SU-DHL-6 (cell line): ENCODE data around the gene TOM1.

ENCODE experiments used
- H2AFZ ChIP-seq: fragments of 200-600 bp; sonication (generic); 2 replicates; pipeline ENCODE4 v1.6.1; 2014; ENCODE audit warnings: low read depth, mild to moderate bottlenecking, moderate library complexity, mixed read lengths, antibody characterized with exemption, low read length; ENCODE audit not compliant: severe bottlenecking
- H3F3A ChIP-seq: fragments of 200-600 bp; shearing (Covaris generic); 2 replicates; pipeline ENCODE4 v1.6.0; 2016; ENCODE audit warnings: antibody characterized with exemption, mild to moderate bottlenecking; ENCODE audit not compliant: insufficient read depth
- H3K27ac ChIP-seq: fragments of 200-600 bp; sonication (generic); 2 replicates; pipeline ENCODE4 v1.5.1; 2016; ENCODE audit warnings: low read depth, mild to moderate bottlenecking, low read length, moderate library complexity, mixed read lengths
- H3K27me3 ChIP-seq: fragments of 200-600 bp; sonication (generic), shearing (Covaris generic); 2 replicates; pipeline ENCODE4 v1.6.0; 2014; ENCODE audit warnings: mild to moderate bottlenecking, low read length
- H3K36me3 ChIP-seq: fragments of 200-600 bp; sonication (generic); 2 replicates; pipeline ENCODE4 v1.6.1; 2014; ENCODE audit warnings: mild to moderate bottlenecking, low read length, mixed read lengths
- H3K4me2 ChIP-seq: fragments of 300-600, 200-600 bp; shearing (Covaris generic), sonication (generic); 2 replicates; pipeline ENCODE4 v1.6.0; 2014; ENCODE audit warnings: low read length, low read depth, mild to moderate bottlenecking; ENCODE audit not compliant: poor library complexity, severe bottlenecking
- H3K4me3 ChIP-seq: fragments of 200-600 bp; sonication (generic); 2 replicates; pipeline ENCODE4 v1.5.1; 2014; ENCODE audit warnings: antibody characterized with exemption, low read length, mild to moderate bottlenecking, mixed read lengths; ENCODE audit not compliant: insufficient read depth, poor library complexity, severe bottlenecking
- H3K79me2 ChIP-seq: fragments of 200-600 bp; sonication (generic); 2 replicates; pipeline ENCODE4 v1.6.1; 2014; ENCODE audit warnings: mild to moderate bottlenecking, low read length, moderate library complexity; ENCODE audit not compliant: insufficient read depth
- H3K9ac ChIP-seq: fragments of 200-600 bp; sonication (generic); 2 replicates; pipeline ENCODE4 v1.7.0; 2014; ENCODE audit warnings: mild to moderate bottlenecking, low read length
- H3K9me2 ChIP-seq: fragments of 200-600 bp; sonication (generic); replicated peaks from 2 replicates; pipeline ENCODE4 v1.6.1; 2014; ENCODE audit warnings: low read length; ENCODE audit not compliant: insufficient read depth
- H3K9me3 ChIP-seq: fragments of 200-600 bp; sonication (generic); 2 replicates; pipeline ENCODE4 v1.6.1; 2014; ENCODE audit warnings: low read length, mixed read lengths; ENCODE audit not compliant: insufficient read depth
- H4K20me1 ChIP-seq: fragments of 200-600 bp; sonication (generic); 2 replicates; pipeline ENCODE4 v1.6.1; 2014; ENCODE audit warnings: low read depth, mild to moderate bottlenecking, antibody characterized with exemption, low read length, moderate library complexity, mixed read lengths
- EZH2phosphoT487 ChIP-seq: fragments of 200-600 bp; sonication (generic), shearing (Covaris generic); conservative IDR thresholded peaks from 2 replicates; pipeline ENCODE4 v1.6.1; 2018; ENCODE audit warnings: mild to moderate bottlenecking, antibody characterized with exemption, low read length, moderate library complexity, mixed read lengths
- TF ChIP-seq, protein P1 (sequence below): fragments of 200-600 bp; sonication (generic); IDR thresholded peaks from one replicate; pipeline ENCODE4 v1.5.1; 2017; ENCODE audit warnings: antibody characterized with exemption, mild to moderate bottlenecking, low read length, moderate library complexity; ENCODE audit not compliant: insufficient read depth, poor library complexity, severe bottlenecking

Gene TOM1

DNA sequence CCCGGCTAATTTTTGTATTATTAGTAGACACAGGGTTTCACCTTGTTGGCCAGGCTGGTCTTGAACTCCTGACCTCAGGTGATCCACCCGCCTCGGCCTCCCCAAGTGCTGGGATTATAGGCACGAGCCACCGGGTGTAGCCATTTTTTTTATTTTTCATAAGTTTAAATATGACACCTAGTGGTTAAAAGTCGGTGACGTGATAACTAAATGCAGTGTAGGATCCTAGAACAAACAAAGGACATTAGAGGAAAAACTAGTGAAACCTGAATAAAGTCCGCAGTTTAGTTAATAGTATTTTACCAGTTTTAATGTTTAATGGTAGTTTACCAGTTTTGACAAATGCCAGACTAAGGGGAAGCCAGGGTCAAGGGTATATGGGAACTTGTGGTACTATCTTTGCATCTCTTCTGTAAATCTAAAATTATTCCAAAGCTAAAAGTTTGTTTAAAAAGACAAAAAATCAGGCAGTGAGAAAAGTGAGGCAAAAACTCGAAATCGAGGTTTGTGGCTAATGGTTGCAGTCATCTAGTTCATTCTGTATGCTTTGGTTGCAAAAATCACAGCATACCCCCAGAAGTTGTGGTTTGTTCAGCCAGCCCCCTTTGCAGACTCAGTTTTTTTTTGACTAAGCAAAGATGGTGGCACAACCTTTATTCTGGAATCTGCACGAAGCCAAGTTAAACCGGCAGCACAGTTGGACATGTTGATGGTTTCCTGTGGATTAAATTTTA, 29.6 kb downstream of the TOM1 start:
- Histone ChIP-seq H3K36me3 (no peaks in the 10 kb centered on the region), H3K4me2 (peak overlapping the region; percentile 42), H3K9me2 (no peaks in the 10 kb centered on the region), H3K9me3 (no peaks in the 10 kb centered on the region), H3K27me3 (no peaks in the 10 kb centered on the region), H3K4me3 (no peak overlapping the region), H3K27ac (no peak overlapping the region), H4K20me1 (no peaks in the 10 kb centered on the region), H2AFZ (no peak overlapping the region), H3F3A (no peaks in the 10 kb centered on the region), H3K9ac (no peak overlapping the region), H3K79me2 (no peaks in the 10 kb centered on the region)
- TF ChIP-seq, protein P1, sequence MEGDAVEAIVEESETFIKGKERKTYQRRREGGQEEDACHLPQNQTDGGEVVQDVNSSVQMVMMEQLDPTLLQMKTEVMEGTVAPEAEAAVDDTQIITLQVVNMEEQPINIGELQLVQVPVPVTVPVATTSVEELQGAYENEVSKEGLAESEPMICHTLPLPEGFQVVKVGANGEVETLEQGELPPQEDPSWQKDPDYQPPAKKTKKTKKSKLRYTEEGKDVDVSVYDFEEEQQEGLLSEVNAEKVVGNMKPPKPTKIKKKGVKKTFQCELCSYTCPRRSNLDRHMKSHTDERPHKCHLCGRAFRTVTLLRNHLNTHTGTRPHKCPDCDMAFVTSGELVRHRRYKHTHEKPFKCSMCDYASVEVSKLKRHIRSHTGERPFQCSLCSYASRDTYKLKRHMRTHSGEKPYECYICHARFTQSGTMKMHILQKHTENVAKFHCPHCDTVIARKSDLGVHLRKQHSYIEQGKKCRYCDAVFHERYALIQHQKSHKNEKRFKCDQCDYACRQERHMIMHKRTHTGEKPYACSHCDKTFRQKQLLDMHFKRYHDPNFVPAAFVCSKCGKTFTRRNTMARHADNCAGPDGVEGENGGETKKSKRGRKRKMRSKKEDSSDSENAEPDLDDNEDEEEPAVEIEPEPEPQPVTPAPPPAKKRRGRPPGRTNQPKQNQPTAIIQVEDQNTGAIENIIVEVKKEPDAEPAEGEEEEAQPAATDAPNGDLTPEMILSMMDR: no peak
- TF ChIP-seq EZH2phosphoT487: no peak

DNA sequence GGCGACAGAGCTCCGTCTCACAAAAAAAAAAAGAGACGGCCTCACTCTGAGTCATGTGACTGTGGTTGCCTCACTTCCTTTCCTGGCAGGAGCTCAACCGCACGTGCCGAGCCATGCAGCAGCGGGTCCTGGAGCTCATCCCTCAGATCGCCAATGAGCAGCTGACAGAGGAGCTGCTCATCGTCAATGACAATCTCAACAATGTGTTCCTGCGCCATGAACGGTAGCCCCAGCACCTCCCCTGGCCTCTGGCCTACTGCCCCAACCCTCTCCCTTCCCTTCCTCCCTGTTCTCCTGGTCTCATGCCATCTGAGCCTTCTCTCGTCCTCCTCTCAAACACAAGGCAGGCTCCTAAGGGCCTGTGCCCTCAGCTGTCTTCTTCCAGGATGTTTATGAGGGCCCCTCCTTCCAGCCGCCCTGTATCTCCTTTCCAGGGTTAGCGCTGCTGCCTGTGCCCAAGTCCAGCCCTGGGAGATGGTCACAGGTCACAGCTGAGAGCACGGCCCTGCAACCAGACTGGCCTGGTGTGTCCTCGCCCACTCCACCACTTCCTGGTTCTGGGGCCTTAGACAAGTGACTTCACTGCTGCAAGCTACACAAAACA, 30.7 kb downstream of the TOM1 start:
- no peak overlapping the region for H3K27ac ChIP-seq
- peak overlapping the region; percentile 23 for H2AFZ ChIP-seq
- no peaks in the 10 kb centered on the region for H3K9me3 ChIP-seq
- H3K79me2 ChIP-seq: no peaks in the 10 kb centered on the region
- no peaks in the 10 kb centered on the region for H3K36me3 ChIP-seq
- no peaks in the 10 kb centered on the region for H3K9me2 ChIP-seq
- peak overlapping the region; percentile 38; the same call in 1 of the 2 replicates for H3K9ac ChIP-seq
- no peak for TF ChIP-seq EZH2phosphoT487
- TF ChIP-seq, protein P1: no peak
- peak overlapping the region; percentile 42 for H3K4me2 ChIP-seq
- H4K20me1 ChIP-seq: no peaks in the 10 kb centered on the region
- H3F3A ChIP-seq: no peaks in the 10 kb centered on the region
- peak overlapping the region; percentile 36 for H3K4me3 ChIP-seq
- H3K27me3 ChIP-seq: no peaks in the 10 kb centered on the region

DNA sequence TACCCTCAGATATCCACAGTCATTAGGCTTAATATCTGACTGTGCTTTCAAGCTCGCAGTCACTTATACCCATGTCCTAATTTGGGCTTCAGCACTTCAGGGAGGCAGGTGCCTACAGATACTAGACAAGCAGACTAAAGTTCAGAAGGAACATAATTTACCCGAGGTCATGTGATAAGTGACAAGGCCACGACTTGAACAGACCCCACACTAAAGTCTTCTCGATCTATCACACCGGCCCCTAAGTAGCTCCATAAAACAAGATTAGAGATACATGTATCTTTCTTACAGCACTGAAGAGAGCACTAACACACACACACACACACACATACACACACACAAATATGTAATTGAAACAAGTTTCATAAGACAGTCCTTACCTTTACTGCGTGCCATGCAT, 32.6 kb downstream of the TOM1 start:
- Histone ChIP-seq H3K27ac (no peak overlapping the region), H3K9me2 (no peaks in the 10 kb centered on the region), H3K9me3 (no peaks in the 10 kb centered on the region), H3K79me2 (no peaks in the 10 kb centered on the region), H2AFZ (no peak overlapping the region), H3K9ac (no peak overlapping the region), H3K27me3 (no peaks in the 10 kb centered on the region), H4K20me1 (no peaks in the 10 kb centered on the region), H3K4me2 (no peak overlapping the region), H3K4me3 (no peak overlapping the region), H3K36me3 (no peaks in the 10 kb centered on the region), H3F3A (no peaks in the 10 kb centered on the region)
- no peak for TF ChIP-seq EZH2phosphoT487
- TF ChIP-seq, protein P1: no peak
